HG03469 (cell line): Measurements from ENCODE around the gene ZC3H18.

Source experiments
- ATAC-seq: cut with Tn5 transposase; IDR thresholded peaks from one replicate; pipeline ENCODE4 v1.9.1; 2021; ENCODE audit warnings: mild to moderate bottlenecking, moderate library complexity, moderate number of reproducible peaks; ENCODE audit not compliant: unreplicated experiment

ZC3H18 gene

GRCh38 chr16:88569985-88570690 lies at the start of gene ZC3H18:
ZC3H18 (plus strand) TSS chr16:88570403; CDS start chr16:88577124, 6,721 bp downstream.
- ATAC-seq: peak; percentile 39

GRCh38 chr16:88521674-88522073 lies 48.5 kb upstream of the ZC3H18 start:
- no peak for ATAC-seq

- ATAC-seq: no peak
Observed at GRCh38 chr16:88522276-88522949, 47.8 kb upstream of the ZC3H18 start.

GRCh38 chr16:88523309-88524161 lies 46.7 kb upstream of the ZC3H18 start:
- no peak for ATAC-seq

GRCh38 chr16:88524274-88524972 lies 45.8 kb upstream of the ZC3H18 start:
- ATAC-seq: no peak

- no peak for ATAC-seq
Observed at GRCh38 chr16:88524973-88525662, 45.1 kb upstream of the ZC3H18 start.

GRCh38 chr16:88525663-88525990 lies 44.6 kb upstream of the ZC3H18 start:
- no peak for ATAC-seq

- ATAC-seq: no peak
Observed at GRCh38 chr16:88526008-88526905, 43.9 kb upstream of the ZC3H18 start.

GRCh38 chr16:88526906-88527185 lies 43.4 kb upstream of the ZC3H18 start:
- ATAC-seq: no peak

- ATAC-seq: no peak
Observed at GRCh38 chr16:88527186-88527936, 42.8 kb upstream of the ZC3H18 start.

- ATAC-seq: no peak
Observed at GRCh38 chr16:88527937-88528743, 42.1 kb upstream of the ZC3H18 start.

- no peak for ATAC-seq
Observed at GRCh38 chr16:88528902-88529318, 41.3 kb upstream of the ZC3H18 start.

GRCh38 chr16:88529596-88529995 lies 40.6 kb upstream of the ZC3H18 start:
- ATAC-seq: no peak

- ATAC-seq: no peak
Observed at GRCh38 chr16:88530051-88530857, 39.9 kb upstream of the ZC3H18 start.

GRCh38 chr16:88530858-88531203 lies 39.4 kb upstream of the ZC3H18 start:
- ATAC-seq: no peak

GRCh38 chr16:88531346-88531745 lies 38.9 kb upstream of the ZC3H18 start:
- no peak for ATAC-seq

- ATAC-seq: no peak
Observed at GRCh38 chr16:88531931-88532433, 38.2 kb upstream of the ZC3H18 start.
